ENCODE results near the gene STK35. TPM values are rescaled to one million over a fixed set of nuclear protein-coding genes. Genes with fewer than 3 reads are reported as not detected.
A peak's percentile ranks its signal among the peaks of the same experiment; 100 is the strongest.

STK35 gene
- total RNA-seq, 1 donor from 2014 or later: 23.0 TPM

- Mint-ChIP-seq H3K36me3 (ENCODE audit: low read depth) (peaks cover 46% of the 10 kb centered on the region), H3K9me3 (peaks cover 5% of the 10 kb centered on the region), H3K4me1 (peaks cover 45% of the 10 kb centered on the region), H3K27ac (peak overlapping the region; percentile 56), H3K4me3 (no peak overlapping the region), H3K27me3 (no peaks in the 10 kb centered on the region)
- intact Hi-C loops (cut with micrococcal nuclease): no loop called here
- no peak for DNase-seq
Measured at GRCh38 chr20:2114127-2114959, 12.7 kb downstream of the STK35 start.

- Mint-ChIP-seq H3K27ac (no peak overlapping the region), H3K27me3 (no peaks in the 10 kb centered on the region), H3K4me3 (no peak overlapping the region), H3K9me3 (peaks cover 9% of the 10 kb centered on the region), H3K4me1 (peaks cover 44% of the 10 kb centered on the region), H3K36me3 (ENCODE audit: low read depth) (peaks cover 51% of the 10 kb centered on the region)
- DNase-seq: no peak
- intact Hi-C loops (cut with micrococcal nuclease): no loop called here
Measured at GRCh38 chr20:2114990-2115681, 13.5 kb downstream of the STK35 start.

GRCh38 chr20:2116170-2116940 lies 14.7 kb downstream of the STK35 start:
- DNase-seq: no peak
- Mint-ChIP-seq H3K9me3 (peaks cover 12% of the 10 kb centered on the region), H3K36me3 (ENCODE audit: low read depth) (peaks cover 58% of the 10 kb centered on the region), H3K4me3 (no peak overlapping the region), H3K27ac (no peak overlapping the region), H3K27me3 (no peaks in the 10 kb centered on the region), H3K4me1 (peaks cover 45% of the 10 kb centered on the region)
- intact Hi-C loops (cut with micrococcal nuclease): no loop called here

GRCh38 chr20:2118783-2119182 lies 17.2 kb downstream of the STK35 start:
- Mint-ChIP-seq H3K27me3 (no peaks in the 10 kb centered on the region), H3K4me1 (peaks cover 41% of the 10 kb centered on the region), H3K9me3 (peaks cover 12% of the 10 kb centered on the region), H3K36me3 (ENCODE audit: low read depth) (peaks cover 59% of the 10 kb centered on the region), H3K4me3 (peak overlapping the region; percentile 46), H3K27ac (peak overlapping the region; percentile 89)
- intact Hi-C loops (cut with micrococcal nuclease): loop anchor here (2.0 kb wide), 1 partner anchor 16 kb away; no protein-coding TSS in a partner anchor
- no peak for DNase-seq

- Mint-ChIP-seq H3K4me1 (peaks cover 37% of the 10 kb centered on the region), H3K27me3 (no peaks in the 10 kb centered on the region), H3K27ac (no peak overlapping the region), H3K9me3 (peaks cover 12% of the 10 kb centered on the region), H3K36me3 (ENCODE audit: low read depth) (peaks cover 40% of the 10 kb centered on the region), H3K4me3 (no peak overlapping the region)
- no peak for DNase-seq
- intact Hi-C loops (cut with micrococcal nuclease): no loop called here
Measured at GRCh38 chr20:2122936-2123335, 21.3 kb downstream of the STK35 start.

GRCh38 chr20:2123720-2124119 lies 22.1 kb downstream of the STK35 start:
- H3K27me3 Mint-ChIP-seq: no peaks in the 10 kb centered on the region
- peaks cover 35% of the 10 kb centered on the region for H3K4me1 Mint-ChIP-seq
- H3K4me3 Mint-ChIP-seq: no peak overlapping the region
- H3K36me3 Mint-ChIP-seq (ENCODE audit: low read depth): peaks cover 34% of the 10 kb centered on the region
- DNase-seq: no peak
- H3K9me3 Mint-ChIP-seq: peaks cover 12% of the 10 kb centered on the region
- intact Hi-C loops (cut with micrococcal nuclease): no loop called here
- no peak overlapping the region for H3K27ac Mint-ChIP-seq

GRCh38 chr20:2124564-2125213 lies 23.1 kb downstream of the STK35 start:
- no peak overlapping the region for H3K27ac Mint-ChIP-seq
- DNase-seq: no peak
- H3K4me3 Mint-ChIP-seq: no peak overlapping the region
- intact Hi-C loops (cut with micrococcal nuclease): no loop called here
- H3K36me3 Mint-ChIP-seq (ENCODE audit: low read depth): peaks cover 26% of the 10 kb centered on the region
- peaks cover 30% of the 10 kb centered on the region for H3K4me1 Mint-ChIP-seq
- H3K9me3 Mint-ChIP-seq: peaks cover 7% of the 10 kb centered on the region
- no peaks in the 10 kb centered on the region for H3K27me3 Mint-ChIP-seq

- Mint-ChIP-seq H3K27ac (no peak overlapping the region), H3K4me3 (no peak overlapping the region), H3K4me1 (peaks cover 31% of the 10 kb centered on the region), H3K9me3 (peaks cover 3% of the 10 kb centered on the region), H3K36me3 (ENCODE audit: low read depth) (peaks cover 17% of the 10 kb centered on the region), H3K27me3 (no peaks in the 10 kb centered on the region)
- DNase-seq: no peak
- intact Hi-C loops (cut with micrococcal nuclease): no loop called here
Measured at GRCh38 chr20:2125474-2126112, 24.0 kb downstream of the STK35 start.

- H3K27ac Mint-ChIP-seq: no peak overlapping the region
- intact Hi-C loops (cut with micrococcal nuclease): no loop called here
- peaks cover 9% of the 10 kb centered on the region for H3K36me3 Mint-ChIP-seq (ENCODE audit: low read depth)
- peaks cover 26% of the 10 kb centered on the region for H3K4me1 Mint-ChIP-seq
- no peaks in the 10 kb centered on the region for H3K9me3 Mint-ChIP-seq
- H3K27me3 Mint-ChIP-seq: no peaks in the 10 kb centered on the region
- DNase-seq: no peak
- no peak overlapping the region for H3K4me3 Mint-ChIP-seq
Measured at GRCh38 chr20:2127238-2127637, 25.6 kb downstream of the STK35 start.

GRCh38 chr20:2128542-2128941 lies 26.9 kb downstream of the STK35 start:
- H3K4me1 Mint-ChIP-seq: peaks cover 32% of the 10 kb centered on the region
- DNase-seq: no peak
- intact Hi-C loops (cut with micrococcal nuclease): no loop called here
- no peaks in the 10 kb centered on the region for H3K9me3 Mint-ChIP-seq
- H3K27me3 Mint-ChIP-seq: no peaks in the 10 kb centered on the region
- H3K4me3 Mint-ChIP-seq: no peak overlapping the region
- H3K27ac Mint-ChIP-seq: no peak overlapping the region
- H3K36me3 Mint-ChIP-seq (ENCODE audit: low read depth): peaks cover 9% of the 10 kb centered on the region

- DNase-seq: no peak
- no peak overlapping the region for H3K4me3 Mint-ChIP-seq
- peak overlapping the region; percentile 39 for H3K27ac Mint-ChIP-seq
- no peaks in the 10 kb centered on the region for H3K27me3 Mint-ChIP-seq
- H3K9me3 Mint-ChIP-seq: no peaks in the 10 kb centered on the region
- H3K36me3 Mint-ChIP-seq (ENCODE audit: low read depth): peaks cover 8% of the 10 kb centered on the region
- intact Hi-C loops (cut with micrococcal nuclease): no loop called here
- peaks cover 29% of the 10 kb centered on the region for H3K4me1 Mint-ChIP-seq
Measured at GRCh38 chr20:2130062-2130591, 28.5 kb downstream of the STK35 start.

GRCh38 chr20:2130683-2131082 lies 29.1 kb downstream of the STK35 start:
- Mint-ChIP-seq H3K36me3 (ENCODE audit: low read depth) (peaks cover 4% of the 10 kb centered on the region), H3K9me3 (no peaks in the 10 kb centered on the region), H3K27me3 (no peaks in the 10 kb centered on the region), H3K4me1 (peaks cover 29% of the 10 kb centered on the region), H3K27ac (no peak overlapping the region), H3K4me3 (no peak overlapping the region)
- DNase-seq: no peak
- intact Hi-C loops (cut with micrococcal nuclease): no loop called here

GRCh38 chr20:2131366-2131765 lies 29.7 kb downstream of the STK35 start:
- H3K4me1 Mint-ChIP-seq: peaks cover 26% of the 10 kb centered on the region

More at GRCh38 chr20:2131366-2131765, 29.7 kb downstream of the STK35 start:
- H3K9me3 Mint-ChIP-seq: no peaks in the 10 kb centered on the region
- intact Hi-C loops (cut with micrococcal nuclease): no loop called here
- H3K27ac Mint-ChIP-seq: no peak overlapping the region
- H3K36me3 Mint-ChIP-seq (ENCODE audit: low read depth): peaks cover 4% of the 10 kb centered on the region
- H3K4me3 Mint-ChIP-seq: no peak overlapping the region
- no peak for DNase-seq
- H3K27me3 Mint-ChIP-seq: no peaks in the 10 kb centered on the region

Measured in activated CD4-positive, alpha-beta T cell treated with anti-CD3 and anti-CD28 coated beads, Interleukin-2, amount 10 ng/mL, durations not matched to agents 24 days and 14 days (primary cell).